ENCODE measurements around the gene ZFYVE27.

ZFYVE27 gene

DNA sequence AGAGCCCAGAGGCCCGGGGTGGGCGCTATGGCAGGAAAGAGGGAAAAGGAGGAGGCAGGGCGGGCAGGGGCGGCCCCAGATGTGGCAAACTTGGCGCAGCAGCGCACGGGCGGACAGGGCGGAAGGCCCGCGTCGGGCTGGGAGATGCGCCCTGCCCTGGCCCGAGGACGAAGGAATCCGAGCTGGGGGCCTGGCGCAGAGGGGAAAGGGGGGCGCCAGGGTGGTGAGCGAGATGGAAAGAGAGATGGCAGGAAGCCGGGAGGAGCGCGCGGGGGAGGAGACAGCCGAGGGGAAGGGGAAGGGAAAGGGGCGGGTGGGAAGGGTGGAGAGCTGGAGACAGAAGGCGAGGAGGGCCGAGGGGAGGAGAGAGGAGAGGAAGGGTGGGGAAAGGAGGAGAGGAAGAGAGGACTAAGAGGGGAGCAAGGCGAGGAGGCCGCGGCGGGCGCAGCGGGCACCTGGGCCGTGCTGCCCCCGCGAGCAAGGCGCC, 23.5 kb upstream of the ZFYVE27 start, which contains the start of gene MARVELD1 (continued):
- TF ChIP-seq, protein P1, sequence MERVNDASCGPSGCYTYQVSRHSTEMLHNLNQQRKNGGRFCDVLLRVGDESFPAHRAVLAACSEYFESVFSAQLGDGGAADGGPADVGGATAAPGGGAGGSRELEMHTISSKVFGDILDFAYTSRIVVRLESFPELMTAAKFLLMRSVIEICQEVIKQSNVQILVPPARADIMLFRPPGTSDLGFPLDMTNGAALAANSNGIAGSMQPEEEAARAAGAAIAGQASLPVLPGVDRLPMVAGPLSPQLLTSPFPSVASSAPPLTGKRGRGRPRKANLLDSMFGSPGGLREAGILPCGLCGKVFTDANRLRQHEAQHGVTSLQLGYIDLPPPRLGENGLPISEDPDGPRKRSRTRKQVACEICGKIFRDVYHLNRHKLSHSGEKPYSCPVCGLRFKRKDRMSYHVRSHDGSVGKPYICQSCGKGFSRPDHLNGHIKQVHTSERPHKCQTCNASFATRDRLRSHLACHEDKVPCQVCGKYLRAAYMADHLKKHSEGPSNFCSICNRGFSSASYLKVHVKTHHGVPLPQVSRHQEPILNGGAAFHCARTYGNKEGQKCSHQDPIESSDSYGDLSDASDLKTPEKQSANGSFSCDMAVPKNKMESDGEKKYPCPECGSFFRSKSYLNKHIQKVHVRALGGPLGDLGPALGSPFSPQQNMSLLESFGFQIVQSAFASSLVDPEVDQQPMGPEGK (tag by site-specific recombination; IDR thresholded peaks at IDR 0.05): peak; percentile 91
- TF ChIP-seq SP3 (tag by site-specific recombination; IDR thresholded peaks at IDR 0.05): peak; percentile 94
- 0 out of 2 replicates have a peak, but pooled peaks have one; percentile 27 for TF ChIP-seq CTCF (tag by site-specific recombination; IDR thresholded peaks at IDR 0.05)
- peak; percentile 68 for TF ChIP-seq WT1 (tag by site-specific recombination; IDR thresholded peaks at IDR 0.05)
- no peak for TF ChIP-seq ZNF558 (tag by site-specific recombination; IDR thresholded peaks at IDR 0.05)
- TF ChIP-seq ZNF391 (tag by site-specific recombination; IDR thresholded peaks at IDR 0.05; ENCODE audit: borderline replicate concordance, low read depth): 0 out of 2 replicates have a peak, but pooled peaks have one; percentile 68
- peak; percentile 22 for TF ChIP-seq ZBTB8A (tag by site-specific recombination; IDR thresholded peaks at IDR 0.05)
- no peak for TF ChIP-seq ZNF629 (tag by site-specific recombination; IDR thresholded peaks at IDR 0.05)
- peak; percentile 84 for TF ChIP-seq ZNF335 (tag by site-specific recombination; conservative IDR thresholded peaks at IDR 0.05)
- TF ChIP-seq YY2 (tag by site-specific recombination; IDR thresholded peaks at IDR 0.05): peak; percentile 45; the same call in 1 of the 2 replicates
- peak; percentile 77 for TF ChIP-seq ZNF366 (tag by site-specific recombination; conservative IDR thresholded peaks at IDR 0.05)
- TF ChIP-seq ZNF341 (tag by site-specific recombination; IDR thresholded peaks at IDR 0.05; ENCODE audit: low read depth): peak; percentile 98
- peak; percentile 84 for TF ChIP-seq HIC1 (tag by site-specific recombination; IDR thresholded peaks at IDR 0.05)
- peak; percentile 65; the same call in 1 of the 2 replicates for TF ChIP-seq ZNF777 (tag by site-specific recombination; IDR thresholded peaks at IDR 0.05; ENCODE audit: borderline replicate concordance)
- TF ChIP-seq, protein P2, sequence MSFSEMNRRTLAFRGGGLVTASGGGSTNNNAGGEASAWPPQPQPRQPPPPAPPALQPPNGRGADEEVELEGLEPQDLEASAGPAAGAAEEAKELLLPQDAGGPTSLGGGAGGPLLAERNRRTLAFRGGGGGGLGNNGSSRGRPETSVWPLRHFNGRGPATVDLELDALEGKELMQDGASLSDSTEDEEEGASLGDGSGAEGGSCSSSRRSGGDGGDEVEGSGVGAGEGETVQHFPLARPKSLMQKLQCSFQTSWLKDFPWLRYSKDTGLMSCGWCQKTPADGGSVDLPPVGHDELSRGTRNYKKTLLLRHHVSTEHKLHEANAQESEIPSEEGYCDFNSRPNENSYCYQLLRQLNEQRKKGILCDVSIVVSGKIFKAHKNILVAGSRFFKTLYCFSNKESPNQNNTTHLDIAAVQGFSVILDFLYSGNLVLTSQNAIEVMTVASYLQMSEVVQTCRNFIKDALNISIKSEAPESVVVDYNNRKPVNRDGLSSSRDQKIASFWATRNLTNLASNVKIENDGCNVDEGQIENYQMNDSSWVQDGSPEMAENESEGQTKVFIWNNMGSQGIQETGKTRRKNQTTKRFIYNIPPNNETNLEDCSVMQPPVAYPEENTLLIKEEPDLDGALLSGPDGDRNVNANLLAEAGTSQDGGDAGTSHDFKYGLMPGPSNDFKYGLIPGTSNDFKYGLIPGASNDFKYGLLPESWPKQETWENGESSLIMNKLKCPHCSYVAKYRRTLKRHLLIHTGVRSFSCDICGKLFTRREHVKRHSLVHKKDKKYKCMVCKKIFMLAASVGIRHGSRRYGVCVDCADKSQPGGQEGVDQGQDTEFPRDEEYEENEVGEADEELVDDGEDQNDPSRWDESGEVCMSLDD (tag by site-specific recombination; IDR thresholded peaks at IDR 0.05): 0 out of 2 replicates have a peak, but pooled peaks have one; percentile 68
- peak; percentile 72 for TF ChIP-seq ZNF2 (tag by site-specific recombination; IDR thresholded peaks at IDR 0.05)
- TF ChIP-seq EGR2 (tag by site-specific recombination; IDR thresholded peaks at IDR 0.05; ENCODE audit: low read depth): peak; percentile 60
- peak; percentile 32 for TF ChIP-seq ZXDB (tag by site-specific recombination; IDR thresholded peaks at IDR 0.05)
- peak; percentile 83 for TF ChIP-seq ZBTB20 (tag by site-specific recombination; IDR thresholded peaks at IDR 0.05)
- TF ChIP-seq ZNF530 (tag by site-specific recombination; IDR thresholded peaks at IDR 0.05; ENCODE audit: low read depth): peak; percentile 98
- TF ChIP-seq SALL2 (tag by site-specific recombination; IDR thresholded peaks at IDR 0.05; ENCODE audit: borderline replicate concordance): no peak
- TF ChIP-seq, protein P3, sequence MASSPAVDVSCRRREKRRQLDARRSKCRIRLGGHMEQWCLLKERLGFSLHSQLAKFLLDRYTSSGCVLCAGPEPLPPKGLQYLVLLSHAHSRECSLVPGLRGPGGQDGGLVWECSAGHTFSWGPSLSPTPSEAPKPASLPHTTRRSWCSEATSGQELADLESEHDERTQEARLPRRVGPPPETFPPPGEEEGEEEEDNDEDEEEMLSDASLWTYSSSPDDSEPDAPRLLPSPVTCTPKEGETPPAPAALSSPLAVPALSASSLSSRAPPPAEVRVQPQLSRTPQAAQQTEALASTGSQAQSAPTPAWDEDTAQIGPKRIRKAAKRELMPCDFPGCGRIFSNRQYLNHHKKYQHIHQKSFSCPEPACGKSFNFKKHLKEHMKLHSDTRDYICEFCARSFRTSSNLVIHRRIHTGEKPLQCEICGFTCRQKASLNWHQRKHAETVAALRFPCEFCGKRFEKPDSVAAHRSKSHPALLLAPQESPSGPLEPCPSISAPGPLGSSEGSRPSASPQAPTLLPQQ (tag by site-specific recombination; IDR thresholded peaks at IDR 0.05): peak; percentile 20; the same call in 1 of the 2 replicates
- TF ChIP-seq, protein P4, sequence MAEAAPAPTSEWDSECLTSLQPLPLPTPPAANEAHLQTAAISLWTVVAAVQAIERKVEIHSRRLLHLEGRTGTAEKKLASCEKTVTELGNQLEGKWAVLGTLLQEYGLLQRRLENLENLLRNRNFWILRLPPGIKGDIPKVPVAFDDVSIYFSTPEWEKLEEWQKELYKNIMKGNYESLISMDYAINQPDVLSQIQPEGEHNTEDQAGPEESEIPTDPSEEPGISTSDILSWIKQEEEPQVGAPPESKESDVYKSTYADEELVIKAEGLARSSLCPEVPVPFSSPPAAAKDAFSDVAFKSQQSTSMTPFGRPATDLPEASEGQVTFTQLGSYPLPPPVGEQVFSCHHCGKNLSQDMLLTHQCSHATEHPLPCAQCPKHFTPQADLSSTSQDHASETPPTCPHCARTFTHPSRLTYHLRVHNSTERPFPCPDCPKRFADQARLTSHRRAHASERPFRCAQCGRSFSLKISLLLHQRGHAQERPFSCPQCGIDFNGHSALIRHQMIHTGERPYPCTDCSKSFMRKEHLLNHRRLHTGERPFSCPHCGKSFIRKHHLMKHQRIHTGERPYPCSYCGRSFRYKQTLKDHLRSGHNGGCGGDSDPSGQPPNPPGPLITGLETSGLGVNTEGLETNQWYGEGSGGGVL (tag by site-specific recombination; IDR thresholded peaks at IDR 0.05): peak; percentile 92
- TF ChIP-seq ZFHX2 (tag by site-specific recombination; conservative IDR thresholded peaks at IDR 0.05): peak; percentile 77

Data from HEK293 (cell line).